Retina (tissue), 1 donor: ENCODE data around the gene SLC16A9.

ENCODE experiments used
- DNase-seq: peaks from one replicate; pipeline ENCODE4 v3.0.0-alpha.2; 2016

SLC16A9 gene

DNA sequence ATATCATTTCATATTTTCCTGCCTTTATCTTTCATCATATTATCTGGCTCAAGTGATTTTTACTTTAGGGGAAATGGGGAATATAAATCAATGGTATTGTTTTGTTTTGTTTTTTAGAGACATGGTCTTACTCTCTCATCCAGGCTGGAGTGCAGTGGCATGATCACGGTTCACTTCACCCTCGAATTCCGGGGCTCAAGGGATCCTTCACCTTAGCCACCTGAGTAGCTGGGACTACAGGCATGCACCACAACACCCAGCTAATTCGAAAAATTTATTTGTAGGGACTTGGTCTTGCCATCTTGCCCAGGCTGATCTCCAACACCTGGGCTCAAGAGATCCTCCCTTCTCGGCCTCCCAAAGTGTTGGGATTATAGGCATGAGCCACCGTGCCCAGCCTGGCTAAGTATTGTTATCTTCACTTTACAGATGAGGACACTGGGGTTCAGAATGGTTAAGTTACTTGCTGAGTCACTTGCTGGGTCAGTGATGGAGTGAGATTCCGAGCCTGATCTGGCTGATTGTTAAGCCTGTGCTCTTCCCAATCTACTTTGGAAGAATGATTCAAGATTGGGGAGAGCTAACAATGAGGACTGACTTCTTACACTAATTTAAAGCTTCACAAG lies 3.7 kb upstream of the SLC16A9 start:
- no peak for DNase-seq

DNA sequence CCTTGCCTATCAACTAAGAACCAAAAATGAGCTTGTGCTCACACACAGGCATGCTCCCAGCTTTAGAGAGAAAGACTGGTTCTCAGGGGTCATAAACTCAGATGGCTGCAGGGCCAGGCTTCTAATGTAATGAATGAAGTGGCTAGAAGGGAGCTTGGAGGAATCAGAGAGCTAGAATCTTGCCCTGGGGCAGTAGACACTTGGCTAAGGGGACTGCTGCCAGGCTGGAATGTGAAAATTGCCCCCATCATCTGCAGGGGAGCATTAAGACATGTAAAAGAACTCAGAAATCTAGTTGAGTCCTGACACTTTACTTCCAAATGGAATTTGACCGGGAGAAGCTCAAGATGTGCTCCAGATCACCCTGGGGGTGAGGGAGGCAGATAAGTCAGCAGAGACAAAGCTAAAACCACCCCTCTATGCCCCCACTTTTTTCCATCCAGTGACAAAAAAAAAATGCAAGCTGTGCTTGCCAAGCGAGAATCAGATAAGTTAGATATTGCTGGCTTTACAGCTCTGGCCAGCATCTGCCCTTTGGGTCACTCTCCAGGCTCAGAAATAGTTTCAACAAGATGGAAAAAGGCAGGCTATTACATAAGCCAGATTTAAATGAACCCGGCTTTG lies 2.3 kb upstream of the SLC16A9 start:
- DNase-seq, result no peak

DNA sequence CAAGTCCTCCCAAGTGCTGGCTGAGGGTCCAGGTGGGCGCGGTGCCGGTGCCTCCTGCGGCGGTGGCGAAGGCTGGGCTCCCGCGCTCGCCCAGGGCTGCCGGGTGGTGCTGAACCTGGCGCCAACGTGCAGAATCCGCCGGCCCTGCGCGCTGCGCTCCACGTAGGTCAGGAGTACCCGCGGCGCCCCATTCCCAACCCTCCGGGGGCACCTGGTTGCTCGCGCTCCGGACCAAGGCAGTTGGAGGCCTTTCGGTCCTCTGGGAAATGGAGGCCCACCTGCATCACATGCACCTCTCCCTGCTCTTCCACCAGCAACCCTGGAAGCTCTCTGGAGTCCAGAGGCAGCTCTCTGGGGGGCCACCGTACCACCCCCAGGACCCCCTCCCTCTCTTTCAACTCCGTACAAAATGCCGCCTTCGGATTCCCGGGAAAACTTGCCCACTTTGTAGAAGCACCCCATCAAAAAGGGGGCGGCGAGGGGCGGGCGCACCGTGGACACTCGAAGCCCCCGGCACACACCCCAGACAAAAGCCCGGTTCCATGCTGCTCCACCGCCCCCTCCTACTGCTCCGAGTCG lies 745 bp downstream of the SLC16A9 start:
- peak; percentile 84 for DNase-seq

DNA sequence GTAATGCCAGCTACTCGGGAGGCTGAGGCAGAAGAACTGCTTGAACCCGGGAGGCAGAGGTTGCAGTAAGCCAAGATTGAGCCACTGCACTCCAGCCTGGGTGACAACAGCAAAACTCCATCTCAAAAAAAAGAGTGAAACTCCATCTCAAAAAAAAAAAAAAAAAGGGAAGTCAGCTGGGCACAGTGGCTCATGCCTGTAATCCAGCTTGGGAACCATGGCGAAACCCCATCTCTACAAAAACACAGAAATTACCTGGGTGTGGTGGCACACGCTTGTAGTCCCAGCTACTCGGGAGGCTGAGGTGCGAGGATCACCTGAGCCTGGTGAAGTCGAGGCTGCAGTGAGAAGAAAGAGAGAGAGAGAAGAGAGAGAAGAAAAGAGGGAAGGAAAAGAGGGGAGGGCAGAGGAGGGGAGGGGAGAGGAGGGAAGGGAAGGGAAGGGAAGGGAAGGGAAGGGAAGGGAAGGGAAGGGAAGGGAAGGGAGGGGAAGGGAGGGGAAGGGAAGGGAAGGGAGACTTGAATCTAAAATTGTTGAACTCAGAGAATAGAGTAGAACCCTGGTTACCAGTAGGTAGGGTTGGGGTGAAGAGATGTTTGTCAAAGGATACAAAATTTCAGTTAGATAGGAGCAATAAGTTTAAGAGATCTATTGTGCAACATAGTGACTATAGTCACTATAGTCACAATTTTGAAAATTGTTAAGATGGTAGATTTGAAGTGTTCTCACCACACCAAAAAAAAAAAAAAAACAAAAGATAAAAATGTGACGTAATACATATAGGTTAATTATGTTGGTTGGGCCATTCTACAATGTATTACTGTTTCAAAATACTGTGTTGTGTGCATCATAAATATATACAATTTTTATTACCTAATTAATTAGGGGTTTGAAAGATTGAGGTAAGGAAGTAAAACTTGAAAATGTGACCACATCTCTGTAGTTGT lies 2.5 kb downstream of the SLC16A9 start:
- no peak for DNase-seq

- DNase-seq, result no peak
Measured at GRCh38 chr10:59705931-59706330, 3.7 kb downstream of the SLC16A9 start.

DNA sequence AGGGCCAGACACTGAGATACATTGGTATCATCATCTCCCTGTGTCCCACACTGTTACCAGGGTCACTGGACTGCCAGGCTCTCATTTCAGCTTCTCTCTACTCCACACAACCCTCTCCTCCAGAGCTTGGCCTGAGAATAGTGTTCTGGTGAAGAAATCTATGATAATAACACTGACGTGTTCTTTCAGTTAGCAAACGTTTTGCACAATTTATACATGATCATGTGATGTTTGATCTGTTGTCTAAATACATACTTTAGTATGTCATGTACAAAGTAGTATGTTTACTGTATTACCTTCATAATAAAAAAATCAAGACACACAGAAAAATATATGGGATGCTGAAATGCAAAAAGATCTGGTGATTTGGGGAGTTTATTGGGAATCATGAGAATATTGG lies 5.0 kb downstream of the SLC16A9 start:
- no peak for DNase-seq

- DNase-seq, result no peak
Measured at GRCh38 chr10:59702347-59702746, 7.3 kb downstream of the SLC16A9 start.

DNA sequence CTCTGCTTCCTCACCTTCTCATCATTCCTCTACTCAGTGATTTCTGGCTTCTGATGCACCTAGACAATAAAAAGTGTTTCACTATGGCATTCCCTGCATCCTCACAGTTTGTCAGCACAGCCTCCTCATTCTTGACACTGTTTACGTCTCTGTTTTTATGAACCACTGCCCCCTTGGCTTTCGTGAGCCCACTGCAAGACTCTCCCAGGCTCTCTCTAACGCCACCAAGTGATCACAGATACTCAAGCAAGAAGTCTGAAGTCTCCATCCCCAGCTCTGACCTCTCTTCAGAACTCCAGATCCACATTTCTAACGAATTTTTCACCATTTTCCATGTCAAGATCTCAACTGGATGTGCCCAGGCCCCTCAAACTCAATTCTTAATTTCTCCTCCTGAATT lies 8.9 kb downstream of the SLC16A9 start:
- DNase-seq, result peak; percentile 13

GRCh38 chr10:59698326-59698725 lies 11.3 kb downstream of the SLC16A9 start:
- no peak for DNase-seq

DNA sequence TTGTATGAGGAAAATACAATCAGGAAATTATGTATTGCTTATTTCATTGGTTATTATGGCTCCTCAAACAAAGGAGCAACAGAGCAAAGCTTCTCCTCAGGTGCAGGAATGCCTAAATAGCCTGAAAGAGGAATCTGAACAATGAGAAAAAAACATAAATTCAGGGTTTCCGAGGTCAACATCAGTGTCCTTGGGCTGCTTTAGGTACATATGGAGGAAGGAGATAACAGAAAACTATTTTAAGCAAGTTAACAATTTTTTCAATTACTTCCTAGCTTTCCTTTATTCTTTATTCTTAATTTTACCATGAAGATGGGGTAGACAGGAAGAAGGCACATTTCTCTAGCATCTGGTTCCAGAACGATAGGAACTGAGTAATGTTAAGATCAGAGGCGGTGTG lies 14.0 kb downstream of the SLC16A9 start:
- no peak for DNase-seq

GRCh38 chr10:59694936-59695335 lies 14.7 kb downstream of the SLC16A9 start:
- no peak for DNase-seq

- DNase-seq, result no peak
Measured at GRCh38 chr10:59692113-59692512, 17.5 kb downstream of the SLC16A9 start.

DNA sequence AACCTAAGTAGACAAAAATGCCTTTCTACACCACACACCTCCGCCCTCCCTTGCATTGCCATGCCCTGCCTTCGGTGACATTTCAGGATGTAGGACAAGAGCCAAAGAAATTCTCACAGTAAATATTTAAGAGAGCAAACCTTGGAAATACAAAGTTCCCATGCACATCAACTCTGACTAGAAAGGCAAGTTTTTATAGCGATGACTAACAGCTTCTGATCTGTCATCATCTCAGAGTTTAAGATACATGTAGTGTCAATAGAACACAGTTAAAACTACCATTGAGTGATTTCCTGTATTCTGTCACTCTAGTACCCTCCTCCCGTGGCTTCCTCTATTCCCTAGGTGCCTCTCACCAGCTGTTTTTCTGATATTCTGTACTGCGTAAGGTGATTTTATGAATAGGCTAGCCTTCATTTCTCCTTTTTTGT lies 20.7 kb downstream of the SLC16A9 start:
- no peak for DNase-seq

GRCh38 chr10:59687657-59688056 lies 22.0 kb downstream of the SLC16A9 start:
- DNase-seq, result no peak

DNA sequence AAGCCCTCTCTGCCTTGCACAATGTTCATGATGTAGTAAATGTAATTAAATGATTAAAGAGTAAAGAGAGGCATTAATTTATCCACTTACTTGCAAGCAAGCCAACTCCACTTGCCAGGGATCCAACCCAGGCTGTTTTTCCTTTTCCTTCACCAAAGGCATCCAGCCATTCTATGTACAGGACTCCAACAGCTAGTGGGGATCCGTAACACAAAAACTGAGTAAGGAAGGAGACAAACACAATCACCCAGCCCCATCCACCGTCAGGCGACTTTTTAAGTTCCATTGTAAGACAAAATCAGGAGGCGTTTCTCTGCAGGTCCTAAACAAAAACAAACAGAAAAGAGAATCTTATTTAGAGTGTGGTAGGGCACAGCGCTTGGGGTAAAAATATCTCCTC lies 25.6 kb downstream of the SLC16A9 start:
- DNase-seq, result no peak

GRCh38 chr10:59682986-59683937 lies 26.4 kb downstream of the SLC16A9 start:
- DNase-seq, result no peak

DNA sequence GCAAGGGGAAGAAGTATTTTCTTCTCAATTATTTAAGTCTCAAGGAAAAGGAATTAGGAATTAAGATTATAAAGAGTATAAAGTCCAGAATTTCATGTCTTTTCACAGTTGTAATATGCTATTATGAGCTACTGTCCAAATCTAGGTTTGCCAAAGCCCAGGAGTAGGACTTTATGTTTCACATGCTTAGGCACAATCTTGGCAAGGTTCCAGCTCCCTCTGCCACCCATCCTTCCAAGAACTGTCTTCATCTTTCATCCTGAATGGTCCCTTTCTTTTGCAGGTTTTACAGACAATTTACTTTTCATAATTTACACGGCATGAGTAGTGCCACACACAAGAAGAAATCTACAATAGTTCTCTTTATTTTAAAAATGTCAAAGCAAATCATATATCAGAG lies 29.5 kb downstream of the SLC16A9 start:
- DNase-seq, result no peak

DNA sequence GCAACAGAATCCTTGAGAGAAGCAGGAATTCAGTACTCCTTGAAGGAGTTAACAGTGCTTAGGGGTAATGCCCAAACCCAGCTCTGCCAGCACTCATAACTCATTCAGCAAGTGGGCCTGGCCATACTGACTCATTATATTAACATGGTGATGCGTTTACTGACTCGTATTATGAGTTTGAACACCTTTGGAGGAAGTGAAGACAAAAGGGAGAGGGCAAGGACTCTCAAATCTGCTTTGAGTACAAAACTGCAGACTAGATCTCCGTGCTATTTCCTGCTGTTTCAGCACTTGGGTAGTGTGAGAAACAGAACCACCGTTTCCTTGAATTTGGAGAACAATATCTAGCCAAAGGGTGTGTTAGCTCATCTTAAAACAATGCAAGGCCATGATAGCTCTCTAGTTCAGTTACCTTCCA lies 30.8 kb downstream of the SLC16A9 start:
- DNase-seq, result no peak

DNA sequence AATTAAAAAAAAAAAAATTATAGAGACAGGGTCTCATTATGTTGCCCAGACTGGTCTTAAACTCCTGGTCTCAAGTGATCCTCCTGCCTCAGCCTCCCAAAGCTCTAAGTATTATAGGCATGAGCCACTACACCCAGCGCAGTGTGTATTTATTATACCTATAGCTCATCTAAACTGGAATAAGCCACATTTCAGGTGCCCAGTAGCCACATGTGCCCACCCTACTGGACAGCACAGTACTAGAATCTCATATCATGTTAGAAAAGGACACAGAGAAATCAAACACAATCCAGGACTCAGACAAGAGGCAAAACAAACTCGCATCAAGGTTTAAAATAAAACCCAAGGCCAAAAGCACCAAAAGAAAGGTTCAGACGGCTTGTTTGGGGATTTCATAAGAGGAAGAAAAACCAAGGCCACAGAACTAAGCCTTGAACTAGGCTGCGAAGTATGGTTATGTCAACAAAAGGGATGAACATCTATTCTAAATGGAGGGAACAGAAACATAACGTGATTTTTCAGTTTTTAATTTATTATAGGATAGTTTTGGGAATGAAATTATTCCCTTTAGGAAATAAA lies 32.3 kb downstream of the SLC16A9 start:
- no peak for DNase-seq

DNA sequence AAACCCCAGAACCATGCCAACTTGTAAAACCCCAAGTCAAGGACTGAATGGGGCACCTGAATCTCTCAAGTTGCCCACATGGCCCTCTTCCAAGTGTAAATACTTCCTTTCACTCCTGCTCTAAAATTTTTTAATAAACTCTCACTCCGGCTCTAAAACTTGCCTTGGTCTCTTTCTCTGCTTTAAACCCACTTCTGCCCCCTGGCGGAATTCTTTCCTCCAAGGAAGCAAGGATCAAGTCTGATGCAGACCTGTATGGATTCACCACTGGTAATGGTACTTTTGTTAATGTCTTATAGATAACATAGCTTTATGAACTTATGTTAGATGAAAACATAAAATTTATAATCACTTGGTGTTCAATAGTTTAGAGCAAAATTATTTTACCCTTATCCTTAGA lies 33.8 kb downstream of the SLC16A9 start:
- DNase-seq, result no peak

DNA sequence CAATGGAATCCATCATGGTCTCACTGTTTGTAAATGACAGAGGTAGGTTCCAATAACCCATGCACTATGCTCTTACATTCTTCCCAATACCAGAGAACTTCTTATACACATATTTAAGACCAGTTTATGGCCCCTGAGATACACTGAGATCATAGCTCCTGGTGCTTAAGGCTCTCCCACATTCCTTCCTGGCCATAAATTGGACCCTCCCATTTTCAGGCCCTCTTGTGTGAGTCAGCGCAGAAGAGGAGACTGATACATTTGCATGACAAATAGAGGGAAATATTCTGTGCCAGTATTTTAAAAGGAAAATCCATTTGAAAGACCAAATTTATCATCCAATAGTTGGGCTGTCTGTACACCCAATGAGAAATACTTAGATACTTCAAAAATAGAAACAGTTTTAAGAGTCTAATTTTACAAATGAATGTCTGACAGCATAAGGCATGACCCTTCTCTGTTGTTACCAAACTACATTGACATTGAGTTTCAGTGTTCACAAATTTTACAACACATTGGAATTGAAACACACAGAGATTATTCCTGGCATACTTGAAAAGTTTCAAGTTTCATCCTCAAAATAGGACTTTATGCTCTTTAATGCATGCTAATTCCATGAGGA lies 35.3 kb downstream of the SLC16A9 start:
- no peak for DNase-seq
